Measurements from ENCODE around the gene CLPTM1L. TPM values are rescaled to one million over a fixed set of nuclear protein-coding genes. Genes with fewer than 3 reads are reported as not detected.

The CLPTM1L gene
- total and polyA plus RNA-seq, 9 of the 15 experiments (the other 6 are each of a cell fraction or from before 2014, with no cell fraction given): 3.5 to 217 (median 177) TPM

GRCh38 chr5:1272201-1272600 lies 72.7 kb downstream of the CLPTM1L start (continued):
- TF ChIP-seq ARID3A (IDR thresholded peaks at IDR 0.05; ENCODE audit: borderline replicate concordance, low read depth, low read length): no peak
- TF ChIP-seq POLR3G (IDR thresholded peaks at IDR 0.05; ENCODE audit: extremely low read depth, insufficient read length, insufficient replicate concordance): no peak
- TF ChIP-seq STAT5A (IDR thresholded peaks at IDR 0.05; ENCODE audit: borderline replicate concordance, low read length): no peak
- TF ChIP-seq JUNB (CRISPR knock-in tag; conservative IDR thresholded peaks at IDR 0.05): no peak
- TF ChIP-seq CXXC5 (CRISPR knock-in tag; IDR thresholded peaks at IDR 0.05): no peak
- no peak for TF ChIP-seq ZNF274 (IDR thresholded peaks at IDR 0.05; ENCODE audit: borderline replicate concordance, low read depth, low read length)
- no peak for TF ChIP-seq ZNF830 (CRISPR knock-in tag; IDR thresholded peaks at IDR 0.05)
- no peak for TF ChIP-seq CEBPZ (IDR thresholded peaks at IDR 0.05; ENCODE audit: borderline replicate concordance, low read depth, low read length)

Measured in K562 (cell line).